Right atrium auricular region (tissue), 2 donors: ENCODE measurements around the gene MTA1. TPM values are rescaled to one million over a fixed set of nuclear protein-coding genes. Genes with fewer than 3 reads are reported as not detected.

Experiments
- DNase-seq: peaks from one replicate; pipeline ENCODE4 v3.0.0-alpha.2; 2019; ENCODE audit warnings: low spot score
- H3K27ac ChIP-seq, 2 donors: fragments of 200-600 bp; sonication (generic); 1 replicate in 1 of 2; 2 replicates in 1 of 2; pipeline ENCODE4 v1.5.1; 2016 to 2019
- H3K27me3 ChIP-seq, 2 donors: fragments of 200-600 bp; sonication (generic); one replicate each; pipeline versions ENCODE4 v1.5.1 to v1.6.0; 2017 to 2019
- H3K36me3 ChIP-seq: fragments of 200-600 bp; sonication (generic); one replicate; pipeline ENCODE4 v1.5.1; 2016
- H3K4me1 ChIP-seq, 2 donors: fragments of 200-600 bp; sonication (generic); one replicate each; pipeline versions ENCODE4 v1.5.1 to v1.6.0; 2017 to 2019
- H3K4me3 ChIP-seq, 2 donors: fragments of 200-600 bp; sonication (generic); 1 replicate in 1 of 2; 2 replicates in 1 of 2; pipeline ENCODE4 v1.5.1; 2017 to 2019; ENCODE audit warnings: mild to moderate bottlenecking in 1 of 2, moderate library complexity in 1 of 2
- H3K9me3 ChIP-seq, 2 donors: fragments of 200-600 bp; sonication (generic); one replicate each; pipeline ENCODE4 v1.5.1; 2019
- total RNA-seq, 2 donors: library from RNA; depleted of rRNA; stranded (reverse); fragments of >200 nt; gene quantifications; one replicate each; pipeline ENCODE4 v1.1.0, GENCODE V29; 2016
- TF ChIP-seq, protein P1 (sequence below), 2 donors: fragments of 200-600 bp; sonication (generic); IDR thresholded peaks; one replicate each; pipeline ENCODE4 v1.5.1; 2019; ENCODE audit warnings: antibody characterized with exemption in 2 of 2

Gene MTA1
- total RNA-seq, 2 donors from 2014 or later, result 51.9 to 61.7 TPM

DNA sequence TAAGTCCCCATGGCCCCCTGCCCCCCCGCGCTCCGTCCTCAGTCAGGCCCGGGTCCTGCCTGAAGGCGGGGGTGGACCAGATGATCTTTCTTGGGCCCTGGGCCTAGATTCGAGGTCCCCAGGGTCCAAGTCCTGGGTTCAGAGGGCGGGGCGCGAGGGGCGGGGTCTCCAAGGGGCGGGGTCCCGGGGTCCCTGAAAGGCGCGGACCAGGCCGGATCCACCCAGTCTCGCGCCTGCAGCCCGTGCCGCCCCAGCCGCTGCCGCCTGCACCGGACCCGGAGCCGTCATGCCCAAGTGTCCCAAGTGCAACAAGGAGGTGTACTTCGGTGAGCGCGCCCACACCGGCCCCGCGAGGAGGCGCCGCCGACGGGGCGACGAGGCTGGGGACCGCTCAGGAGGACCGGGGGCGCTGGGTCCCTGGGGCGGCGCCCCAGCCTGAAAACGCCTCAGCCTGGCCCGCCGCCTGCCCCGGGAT is 67.4 kb downstream of the MTA1 start:
- DNase-seq, result peak; percentile 83
- Histone ChIP-seq H3K27ac (peak overlapping the region; percentile 95 to 98), H3K4me3 (peak overlapping the region; percentile 62 to 69), H3K4me1 (peaks cover 0 to 91% of the 10 kb centered on the region in 2 donors), H3K9me3 (no peaks in the 10 kb centered on the region), H3K36me3 (no peaks in the 10 kb centered on the region), H3K27me3 (no peaks in the 10 kb centered on the region)
- TF ChIP-seq, protein P1, sequence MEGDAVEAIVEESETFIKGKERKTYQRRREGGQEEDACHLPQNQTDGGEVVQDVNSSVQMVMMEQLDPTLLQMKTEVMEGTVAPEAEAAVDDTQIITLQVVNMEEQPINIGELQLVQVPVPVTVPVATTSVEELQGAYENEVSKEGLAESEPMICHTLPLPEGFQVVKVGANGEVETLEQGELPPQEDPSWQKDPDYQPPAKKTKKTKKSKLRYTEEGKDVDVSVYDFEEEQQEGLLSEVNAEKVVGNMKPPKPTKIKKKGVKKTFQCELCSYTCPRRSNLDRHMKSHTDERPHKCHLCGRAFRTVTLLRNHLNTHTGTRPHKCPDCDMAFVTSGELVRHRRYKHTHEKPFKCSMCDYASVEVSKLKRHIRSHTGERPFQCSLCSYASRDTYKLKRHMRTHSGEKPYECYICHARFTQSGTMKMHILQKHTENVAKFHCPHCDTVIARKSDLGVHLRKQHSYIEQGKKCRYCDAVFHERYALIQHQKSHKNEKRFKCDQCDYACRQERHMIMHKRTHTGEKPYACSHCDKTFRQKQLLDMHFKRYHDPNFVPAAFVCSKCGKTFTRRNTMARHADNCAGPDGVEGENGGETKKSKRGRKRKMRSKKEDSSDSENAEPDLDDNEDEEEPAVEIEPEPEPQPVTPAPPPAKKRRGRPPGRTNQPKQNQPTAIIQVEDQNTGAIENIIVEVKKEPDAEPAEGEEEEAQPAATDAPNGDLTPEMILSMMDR (IDR thresholded peaks at IDR 0.05), result no peak

DNA sequence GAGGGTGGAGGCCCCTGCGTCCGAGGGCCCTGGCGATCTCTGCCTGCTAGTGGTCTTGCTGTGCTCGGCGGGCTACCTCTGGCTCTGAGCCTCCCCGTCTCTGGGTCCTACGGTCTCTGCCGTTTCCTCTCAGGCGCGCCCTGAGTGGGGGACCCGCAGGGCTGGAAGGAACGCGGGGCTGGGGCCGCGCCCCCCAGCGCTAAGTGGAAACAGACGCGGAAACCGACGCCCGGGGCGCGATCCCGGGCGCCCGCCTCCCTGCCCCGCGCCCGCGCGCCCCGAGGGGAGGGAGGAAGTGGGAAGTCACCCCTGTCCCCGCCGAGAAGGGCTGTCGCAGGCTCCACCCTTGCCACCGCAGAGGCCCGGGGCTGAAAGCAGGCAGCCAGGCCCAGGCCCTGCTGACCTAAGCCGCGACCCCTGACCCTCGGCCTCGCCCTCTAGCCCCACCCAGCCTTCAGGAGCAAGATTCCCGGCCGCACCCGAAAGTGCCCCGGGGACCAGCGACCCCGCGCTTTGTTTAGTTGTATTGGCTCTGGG is 67.9 kb downstream of the MTA1 start:
- Histone ChIP-seq H3K36me3 (no peaks in the 10 kb centered on the region), H3K4me3 (peak overlapping the region; percentile 62 to 69), H3K4me1 (peaks cover 0 to 90% of the 10 kb centered on the region in 2 donors), H3K9me3 (no peaks in the 10 kb centered on the region), H3K27me3 (no peaks in the 10 kb centered on the region), H3K27ac (peak overlapping the region; percentile 95 to 98)
- TF ChIP-seq, protein P1 (IDR thresholded peaks at IDR 0.05), result no peak
- peak; percentile 65 for DNase-seq

DNA sequence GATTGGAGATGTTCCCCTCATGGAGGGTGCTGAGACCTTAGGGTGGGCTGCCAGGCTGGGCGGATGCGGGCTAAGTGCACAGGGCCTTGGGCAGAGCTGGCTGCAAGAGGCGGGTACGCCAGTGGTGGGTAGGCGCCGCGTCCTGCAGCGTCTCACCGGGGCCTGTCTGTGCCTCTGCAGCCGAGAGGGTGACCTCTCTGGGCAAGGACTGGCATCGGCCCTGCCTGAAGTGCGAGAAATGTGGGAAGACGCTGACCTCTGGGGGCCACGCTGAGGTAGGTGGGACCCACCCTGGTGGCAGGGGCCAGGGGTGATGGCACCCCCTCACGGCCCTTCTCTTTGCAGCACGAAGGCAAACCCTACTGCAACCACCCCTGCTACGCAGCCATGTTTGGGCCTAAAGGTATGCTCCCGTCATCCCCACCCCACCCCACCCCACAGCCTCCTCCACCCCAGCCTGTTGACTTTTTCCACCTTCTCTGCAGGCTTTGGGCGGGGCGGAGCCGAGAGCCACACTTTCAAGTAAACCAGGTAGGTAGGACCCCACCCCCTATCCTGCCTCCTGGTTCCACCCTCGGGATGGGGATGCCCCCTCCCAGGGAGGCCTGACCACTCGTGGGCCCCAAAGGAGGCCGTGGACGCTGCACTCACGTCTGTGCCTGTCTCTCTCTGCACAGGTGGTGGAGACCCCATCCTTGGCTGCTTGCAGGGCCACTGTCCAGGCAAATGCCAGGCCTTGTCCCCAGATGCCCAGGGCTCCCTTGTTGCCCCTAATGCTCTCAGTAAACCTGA is 68.6 kb downstream of the MTA1 start:
- TF ChIP-seq, protein P1 (IDR thresholded peaks at IDR 0.05), result no peak
- Histone ChIP-seq H3K4me3 (peak overlapping the region; percentile 62 to 69), H3K27me3 (no peaks in the 10 kb centered on the region), H3K4me1 (peaks cover 0 to 83% of the 10 kb centered on the region in 2 donors), H3K9me3 (no peaks in the 10 kb centered on the region), H3K36me3 (no peaks in the 10 kb centered on the region), H3K27ac (peak overlapping the region; percentile 95 to 98)
- DNase-seq, result peak; percentile 62

DNA sequence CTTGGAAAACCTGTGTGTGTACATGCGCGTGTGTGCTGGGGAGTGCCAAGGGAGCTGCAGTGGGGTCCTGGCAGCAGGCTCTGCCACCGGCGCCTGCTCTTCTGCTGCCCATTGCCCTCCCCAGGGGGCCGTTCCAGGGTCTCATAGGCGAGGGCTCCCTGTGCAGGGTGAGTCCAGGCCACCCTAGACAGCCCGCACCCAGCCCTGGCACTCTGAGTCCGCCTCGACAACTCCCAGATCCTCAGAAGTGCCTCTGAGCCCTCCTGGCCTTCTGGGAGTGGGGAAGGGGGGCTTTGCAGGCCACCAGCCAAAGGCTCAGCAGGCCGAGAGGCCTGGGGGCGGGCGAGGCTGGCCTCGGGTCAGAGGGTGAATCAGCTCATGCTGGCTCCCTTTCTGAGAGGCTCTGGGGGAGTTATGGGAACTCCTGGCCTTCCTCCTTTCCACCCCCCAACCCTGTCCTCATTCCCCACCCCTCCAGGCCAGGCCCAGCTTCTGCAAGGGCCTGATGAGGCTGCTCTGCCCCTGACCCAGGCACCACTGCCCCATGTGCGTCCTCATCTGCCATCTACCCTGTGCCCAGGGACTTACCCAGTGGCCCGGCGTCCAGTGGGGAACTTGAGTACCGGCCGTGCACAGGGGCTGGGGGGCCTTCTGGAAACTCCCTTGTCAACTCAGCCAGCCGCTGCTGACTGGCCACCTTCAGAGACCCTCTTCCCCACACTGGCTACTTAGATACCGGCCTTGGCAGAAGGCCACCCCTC is 69.3 kb downstream of the MTA1 start:
- peak; percentile 65 for DNase-seq
- Histone ChIP-seq H3K27ac (peak overlapping the region; percentile 95 to 98), H3K27me3 (no peaks in the 10 kb centered on the region), H3K36me3 (no peaks in the 10 kb centered on the region), H3K4me3 (peak overlapping the region; percentile 62 to 69), H3K9me3 (no peaks in the 10 kb centered on the region), H3K4me1 (peaks cover 0 to 75% of the 10 kb centered on the region in 2 donors)
- TF ChIP-seq, protein P1 (IDR thresholded peaks at IDR 0.05), result no peak

DNA sequence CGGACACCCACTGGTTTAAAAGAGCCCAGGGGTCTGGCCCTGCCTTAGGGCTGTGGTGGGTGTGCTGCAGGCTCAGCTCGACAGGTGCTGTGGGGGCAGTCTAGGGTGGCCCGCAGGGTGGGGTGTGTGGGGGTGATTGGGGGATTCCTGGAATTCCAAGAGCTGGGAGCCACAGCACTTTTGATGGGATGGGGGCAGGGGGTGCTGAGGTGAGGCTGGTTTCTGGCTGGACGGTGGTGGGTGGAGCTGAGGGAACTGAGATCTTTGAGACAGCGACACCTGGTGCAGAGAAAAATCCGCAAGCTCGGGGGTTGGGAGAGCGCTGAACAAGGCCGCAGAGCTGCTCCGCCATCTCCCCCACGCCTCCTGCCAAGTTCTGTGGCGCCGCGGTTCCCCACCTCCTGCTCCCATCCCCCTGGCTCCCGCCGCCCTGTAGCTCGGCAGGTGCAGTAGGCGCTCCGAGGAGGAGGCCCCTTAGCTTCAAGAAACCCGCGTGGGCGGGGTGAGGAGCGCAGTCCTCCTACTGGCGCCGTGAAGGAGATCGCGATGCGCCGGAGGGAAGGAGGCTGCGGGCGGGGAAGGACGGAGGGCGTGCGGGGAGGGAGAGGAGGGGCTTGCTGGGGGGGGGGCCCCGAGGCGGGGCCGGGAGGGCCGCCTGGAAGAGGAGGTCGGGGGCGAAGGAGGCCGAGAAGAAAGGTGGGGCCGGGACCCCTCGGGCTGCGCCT is 70.1 kb downstream of the MTA1 start:
- Histone ChIP-seq H3K27ac (peak overlapping the region; percentile 95 to 98), H3K4me1 (peaks cover 0 to 68% of the 10 kb centered on the region in 2 donors), H3K36me3 (no peaks in the 10 kb centered on the region), H3K9me3 (no peaks in the 10 kb centered on the region), H3K4me3 (peak overlapping the region; percentile 50 to 69), H3K27me3 (no peaks in the 10 kb centered on the region)
- peak; percentile 89 for DNase-seq
- TF ChIP-seq, protein P1 (IDR thresholded peaks at IDR 0.05), result peak; percentile 47 to 74
